HFFc6 (cell line): ENCODE results near the gene SHB. TPM values are rescaled to one million over a fixed set of nuclear protein-coding genes. Genes with fewer than 3 reads are reported as not detected.
A peak's percentile ranks its signal among the peaks of the same experiment; 100 is the strongest.

Experiments used
- DNase-seq: peaks from one replicate; pipeline ENCODE4 v3.0.0-alpha.2; 2018
- H3K27ac Mint-ChIP-seq: 2 replicates; pipeline ENCODE4 v1.8.0; 2020; ENCODE audit warnings: mild to moderate bottlenecking, mixed read lengths
- H3K27me3 Mint-ChIP-seq: 2 replicates; pipeline ENCODE4 v1.8.0; 2021; ENCODE audit warnings: mild to moderate bottlenecking, moderate library complexity, mixed read lengths; ENCODE audit not compliant: insufficient read depth
- H3K36me3 Mint-ChIP-seq: 2 replicates; pipeline ENCODE4 v1.8.0; 2021; ENCODE audit warnings: low read depth, mixed read lengths
- H3K4me1 Mint-ChIP-seq: 2 replicates; pipeline ENCODE4 v1.8.0; 2020; ENCODE audit warnings: low read depth, mixed read lengths
- H3K4me3 Mint-ChIP-seq: 2 replicates; pipeline ENCODE4 v1.8.0; 2020; ENCODE audit warnings: mild to moderate bottlenecking, moderate library complexity, mixed read lengths
- H3K9me3 Mint-ChIP-seq: 2 replicates; pipeline ENCODE4 v1.8.0; 2020; ENCODE audit warnings: mild to moderate bottlenecking, mixed read lengths
- CTCF ChIP-seq: fragments of 200-600 bp; sonication (generic); IDR thresholded peaks from 2 replicates; pipeline ENCODE4 v1.5.0; 2021; ENCODE audit warnings: antibody characterized with exemption, mild to moderate bottlenecking
- total RNA-seq, 6 experiments: library from RNA; stranded (reverse); fragmentation: NEBNext Ultra II Directional; extraction: Animal tissue kit (Norgen Biotek cat#: 25700); gene quantifications; 2 replicates in 1 of 6; 3 replicates in 5 of 6; pipeline ENCODE4 v1.2.3, GENCODE V29; 2021

Gene SHB
- total RNA-seq, 6 experiments from 2014 or later = 26.8 to 29.8 (median 28.6) TPM

- peaks cover 8% of the 10 kb centered on the region for H3K27me3 Mint-ChIP-seq
- TF ChIP-seq CTCF = no peak
- H3K27ac Mint-ChIP-seq = peak overlapping the region; percentile 89
- no peaks in the 10 kb centered on the region for H3K9me3 Mint-ChIP-seq
- no peak for DNase-seq
- H3K4me1 Mint-ChIP-seq = peaks cover 88% of the 10 kb centered on the region
- peaks cover 12% of the 10 kb centered on the region; the same call in 1 of the 2 replicates for H3K36me3 Mint-ChIP-seq
- peak overlapping the region; percentile 33 for H3K4me3 Mint-ChIP-seq
These were observed 126.2 kb downstream of the SHB start for GRCh38 chr9:37942621-37943344.

GRCh38 chr9:37941253-37941652 is 127.8 kb downstream of the SHB start:
- H3K9me3 Mint-ChIP-seq = no peaks in the 10 kb centered on the region

GRCh38 chr9:37939575-37940095 is 129.4 kb downstream of the SHB start:
- Mint-ChIP-seq H3K27me3 (peaks cover 11% of the 10 kb centered on the region), H3K4me1 (peaks cover 90% of the 10 kb centered on the region)
- DNase-seq = no peak

More at GRCh38 chr9:37941253-37941652, 127.8 kb downstream of the SHB start:
- Mint-ChIP-seq H3K36me3 (peaks cover 8% of the 10 kb centered on the region), H3K27ac (no peak overlapping the region), H3K27me3 (peaks cover 11% of the 10 kb centered on the region), H3K4me3 (no peak overlapping the region), H3K4me1 (peaks cover 92% of the 10 kb centered on the region)
- no peak for DNase-seq
- TF ChIP-seq CTCF = peak; percentile 26; the same call in 1 of the 2 replicates

GRCh38 chr9:37938121-37938891 is 130.7 kb downstream of the SHB start:
- peak; percentile 30; the same call in 1 of the 2 replicates for TF ChIP-seq CTCF
- DNase-seq = peak; percentile 82
- Mint-ChIP-seq H3K4me1 (peaks cover 81% of the 10 kb centered on the region), H3K36me3 (peaks cover 8% of the 10 kb centered on the region; the same call in 1 of the 2 replicates), H3K9me3 (no peaks in the 10 kb centered on the region), H3K4me3 (peak overlapping the region; percentile 76), H3K27me3 (peaks cover 11% of the 10 kb centered on the region), H3K27ac (peak overlapping the region; percentile 96)

More at GRCh38 chr9:37939575-37940095, 129.4 kb downstream of the SHB start:
- Mint-ChIP-seq H3K36me3 (peaks cover 4% of the 10 kb centered on the region; the same call in 1 of the 2 replicates), H3K27ac (peak overlapping the region; percentile 96), H3K9me3 (no peaks in the 10 kb centered on the region), H3K4me3 (peak overlapping the region; percentile 76)
- no peak for TF ChIP-seq CTCF

- Mint-ChIP-seq H3K36me3 (peaks cover 12% of the 10 kb centered on the region; the same call in 1 of the 2 replicates), H3K9me3 (no peaks in the 10 kb centered on the region), H3K4me3 (peak overlapping the region; percentile 76), H3K4me1 (peaks cover 77% of the 10 kb centered on the region), H3K27ac (peak overlapping the region; percentile 96), H3K27me3 (peaks cover 11% of the 10 kb centered on the region)
- DNase-seq = no peak
- no peak for TF ChIP-seq CTCF
These were observed 131.7 kb downstream of the SHB start for GRCh38 chr9:37937366-37937765.
